A549 (cell line): ENCODE measurements around the gene PHIP. TPM values are rescaled to one million over a fixed set of nuclear protein-coding genes. Genes with fewer than 3 reads are reported as not detected.
"Not testable (repeated sequence)": the region's sequence is repeated elsewhere in the genome, so short reads cannot be mapped to it uniquely, and the experiment has no call there.

Experiments used
- ATAC-seq, 2 experiments: fragments of 200-7000 bp in 1 of 2; fragments of >200 bp in 1 of 2; cut with Nextera tagmentation in 1 of 2; cut with Tn5 transposase in 1 of 2; 3 replicates each; pipeline versions ENCODE4 v1.8.0 to v1.9.1; 2018 to 2020; ENCODE audit warnings: mild to moderate bottlenecking in 1 of 2, moderate library complexity in 1 of 2
- CTCF ChIA-PET: fragments of 300-600 bp; sonication (Branson Sonifier 250); formaldehyde crosslinking; extraction: SDS; loops from one replicate; lab custom pipeline; 2021; ENCODE audit warnings: antibody characterized with exemption, inconsistent platforms; lab: Yijun Ruan, JAX
- POLR2A ChIA-PET: fragments of 350-600 bp; formaldehyde crosslinking; extraction: SDS; loops from one replicate; lab custom pipeline; 2021; ENCODE audit warnings: antibody characterized with exemption, inconsistent platforms; lab: Yijun Ruan, JAX
- DNase-seq, 2 experiments: peaks; one replicate each; pipeline versions ENCODE4 v3.0.0 to v3.0.0-alpha.2; 2011 to 2016; ENCODE audit warnings: low read depth in 1 of 2, low spot score in 1 of 2
- FAIRE-seq: peaks from 2 replicates; lab custom pipeline; 2011; peaks lifted over from hg19 to GRCh38; lab: Jason Lieb, UNC
- H3K27ac ChIP-seq, 2 experiments: fragments of >200 bp; sonication (Bioruptor Twin); formaldehyde crosslinking; 3 replicates each; pipeline ENCODE4 v1.5.1; 2016 to 2017
- H3K4me1 ChIP-seq: fragments of >200 bp; sonication (Bioruptor Twin); formaldehyde crosslinking; 3 replicates; pipeline ENCODE4 v1.6.1; 2016
- H3K4me2 ChIP-seq: fragments of >200 bp; sonication (Bioruptor Twin); formaldehyde crosslinking; 3 replicates; pipeline ENCODE4 v1.6.1; 2016
- H3K4me3 ChIP-seq: fragments of >200 bp; sonication (Bioruptor Twin); formaldehyde crosslinking; 3 replicates; pipeline ENCODE4 v1.5.1; 2016
- H3K9me3 ChIP-seq: fragments of >200 bp; sonication (Bioruptor Twin); formaldehyde crosslinking; 3 replicates; pipeline ENCODE4 v1.6.1; 2016
- CBX8 ChIP-seq: fragments of 200-600 bp; sonication (generic); IDR thresholded peaks from 2 replicates; pipeline ENCODE4 v1.6.1; 2016
- CEBPB ChIP-seq, 2 experiments: fragments of >200 bp in 1 of 2; sonication (Bioruptor Twin) in 1 of 2; formaldehyde crosslinking in 1 of 2; IDR thresholded peaks; 2 replicates each; pipeline ENCODE4 v1.6.1; 2012 to 2016
- CHD4 ChIP-seq: fragments of 200-600 bp; sonication (generic); IDR thresholded peaks from 2 replicates; pipeline ENCODE4 v1.6.1; 2016; ENCODE audit warnings: antibody characterized with exemption, mild to moderate bottlenecking, borderline replicate concordance
- EHMT2 ChIP-seq: fragments of 200-600 bp; sonication (generic); IDR thresholded peaks from 2 replicates; pipeline ENCODE4 v1.6.1; 2016; ENCODE audit warnings: antibody characterized with exemption, low read depth, mild to moderate bottlenecking, moderate library complexity
- ESRRA ChIP-seq: fragments of 150-350 bp; IDR thresholded peaks from 2 replicates; pipeline ENCODE4 v1.6.1; 2014; ENCODE audit warnings: mild to moderate bottlenecking, low read length, borderline replicate concordance
- FOSB ChIP-seq: fragments of 250-450 bp; sonication (Bioruptor Pico); IDR thresholded peaks from 2 replicates; pipeline ENCODE4 v1.5.0; 2020; ENCODE audit warnings: mild to moderate bottlenecking, moderate library complexity
- GATA3 ChIP-seq: IDR thresholded peaks from 2 replicates; pipeline ENCODE4 v1.6.1; 2012; ENCODE audit warnings: borderline replicate concordance
- HOXB13 ChIP-seq: fragments of 250-450 bp; sonication (Bioruptor Pico); IDR thresholded peaks from 2 replicates; pipeline ENCODE4 v1.5.0; 2020; ENCODE audit warnings: low read depth, mild to moderate bottlenecking, moderate library complexity
- HOXB5 ChIP-seq: fragments of 250-450 bp; sonication (Bioruptor Pico); IDR thresholded peaks from 2 replicates; pipeline ENCODE4 v1.5.0; 2020; ENCODE audit warnings: mild to moderate bottlenecking, moderate library complexity
- JUN ChIP-seq, 2 experiments: fragments of >200 bp; sonication (Bioruptor Twin); formaldehyde crosslinking; IDR thresholded peaks; 2 replicates in 1 of 2; 3 replicates in 1 of 2; pipeline ENCODE4 v1.6.1; 2016 to 2017
- JUNB ChIP-seq: fragments of >200 bp; sonication (Bioruptor Twin); formaldehyde crosslinking; IDR thresholded peaks from 2 replicates; pipeline ENCODE4 v1.6.1; 2016
- MYC ChIP-seq: IDR thresholded peaks from 2 replicates; pipeline ENCODE4 v1.6.1; 2012; ENCODE audit warnings: mild to moderate bottlenecking, inconsistent platforms, low read length, improper control_type of control experiment, borderline replicate concordance
- NFE2L2 ChIP-seq: fragments of 150-350 bp; conservative IDR thresholded peaks from 2 replicates; pipeline ENCODE4 v1.6.1; 2014; ENCODE audit warnings: low read length
- NR3C1 ChIP-seq: fragments of >200 bp; sonication (Bioruptor Twin); formaldehyde crosslinking; IDR thresholded peaks from 3 replicates; pipeline ENCODE4 v1.6.1; 2017
- PHF8 ChIP-seq: fragments of 200-600 bp; sonication (generic); IDR thresholded peaks from 2 replicates; pipeline ENCODE4 v1.6.1; 2016; ENCODE audit warnings: low read depth, mild to moderate bottlenecking, antibody characterized with exemption, moderate library complexity, borderline replicate concordance
- POLR2A ChIP-seq: IDR thresholded peaks from 2 replicates; pipeline ENCODE4 v1.6.1; 2012; ENCODE audit warnings: mild to moderate bottlenecking, low read length
- POLR2AphosphoS2 ChIP-seq: conservative IDR thresholded peaks from 2 replicates; pipeline ENCODE4 v1.6.1; 2012; ENCODE audit warnings: low read length, improper control_type of control experiment, inconsistent platforms
- RAD21 ChIP-seq, 2 experiments: fragments of >200 bp in 1 of 2; sonication (Bioruptor Twin) in 1 of 2; formaldehyde crosslinking in 1 of 2; IDR thresholded peaks in 1 of 2; conservative IDR thresholded peaks in 1 of 2; 2 replicates in 1 of 2; 3 replicates in 1 of 2; pipeline ENCODE4 v1.6.1; 2012 to 2018; ENCODE audit warnings: inconsistent platforms in 1 of 2
- RARB ChIP-seq: fragments of 250-450 bp; sonication (Bioruptor Pico); IDR thresholded peaks from 2 replicates; pipeline ENCODE4 v1.8.0; 2021; ENCODE audit warnings: mild to moderate bottlenecking, moderate library complexity
- RFX5 ChIP-seq: fragments of 450-650 bp; IDR thresholded peaks from 2 replicates; pipeline ENCODE4 v1.7.1; 2014; ENCODE audit warnings: antibody characterized with exemption, mild to moderate bottlenecking, moderate library complexity
- TP53 ChIP-seq: fragments of 250-450 bp; sonication (Bioruptor Pico); IDR thresholded peaks from 2 replicates; pipeline ENCODE4 v1.5.0; 2021; ENCODE audit warnings: mild to moderate bottlenecking, moderate library complexity
- ZNF302 ChIP-seq: fragments of 250-450 bp; sonication (Bioruptor Pico); IDR thresholded peaks from 2 replicates; pipeline ENCODE4 v1.9.0; 2021; ENCODE audit warnings: inconsistent platforms, mild to moderate bottlenecking, moderate library complexity
- WGBS: methylation state at CpG from one replicate; pipeline ENCODE4 v1.1.6; 2017; ENCODE audit errors: missing lambda C conversion rate; 5-methylcytosine and 5-hydroxymethylcytosine counted together
- polyA plus RNA-seq, 4 experiments: library from polyadenylated mRNA; depleted of rRNA in 3 of 4; stranded (reverse); fragments of >200 nt; fragmentation: RNase III in 1 of 4; extraction: RNeasy Plus Mini Kit Qiagen cat#74134 plus additional on column Dnase treatment in 1 of 4; gene quantifications; 2 replicates in 3 of 4; 3 replicates in 1 of 4; pipeline ENCODE4 v1.2.3, GENCODE V29; 2011 to 2017
- TF ChIP-seq, protein P1 (sequence below): IDR thresholded peaks from 2 replicates; pipeline ENCODE4 v1.6.1; 2012
- TF ChIP-seq, protein P2 (sequence below): fragments of 250-450 bp; sonication (Bioruptor Pico); IDR thresholded peaks from 2 replicates; pipeline ENCODE4 v1.5.0; 2021; ENCODE audit warnings: mild to moderate bottlenecking, moderate library complexity, borderline replicate concordance
- TF ChIP-seq, protein P3 (sequence below): IDR thresholded peaks from 2 replicates; pipeline ENCODE4 v1.6.1; 2012

The PHIP gene
- polyA plus RNA-seq, 2 of the 4 experiments (the other 2 are of a cell fraction) = 7.2 to 14.9 TPM

DNA sequence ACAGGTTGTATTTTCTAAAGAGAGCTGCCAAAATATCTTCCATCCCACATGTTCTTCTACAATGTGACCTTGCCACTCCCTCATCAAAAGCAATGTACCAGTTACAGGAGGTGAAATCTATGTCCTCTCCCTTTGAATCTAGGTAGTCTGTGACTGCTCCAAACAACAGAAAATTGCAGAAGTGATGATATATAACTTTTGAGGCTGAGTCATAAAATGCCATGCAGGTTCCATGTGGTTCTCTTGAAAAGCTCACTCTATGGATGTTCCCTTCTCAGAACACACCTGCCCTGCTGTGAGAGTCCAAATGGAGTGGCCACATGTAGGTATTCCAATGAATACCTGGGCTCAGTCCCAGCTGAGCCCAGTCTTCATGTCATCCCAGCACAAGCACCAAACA lies 16.9 kb upstream of the PHIP start:
- TF ChIP-seq HOXB13 (CRISPR knock-in tag) = no peak
- no peak for TF ChIP-seq RFX5
- no peak for TF ChIP-seq RARB (CRISPR knock-in tag)
- no peak for TF ChIP-seq PHF8
- no peak for TF ChIP-seq EHMT2
- no peak for TF ChIP-seq ESRRA
- Histone ChIP-seq H3K4me2 (no peak overlapping the region), H3K27ac (no peak overlapping the region), H3K9me3 (no peaks in the 10 kb centered on the region), H3K4me1 (no peaks in the 10 kb centered on the region), H3K4me3 (no peak overlapping the region)
- ChIA-PET POLR2A (no interaction called here), CTCF (interaction anchor here (0.6 to 1.2 kb wide), 2 partner anchors 17 to 40 kb away, joined by 3 to 5 read pairs; partner anchors contain the start of gene PHIP)
- FAIRE-seq (no peak), ATAC-seq (no peak), DNase-seq (no peak)

DNA sequence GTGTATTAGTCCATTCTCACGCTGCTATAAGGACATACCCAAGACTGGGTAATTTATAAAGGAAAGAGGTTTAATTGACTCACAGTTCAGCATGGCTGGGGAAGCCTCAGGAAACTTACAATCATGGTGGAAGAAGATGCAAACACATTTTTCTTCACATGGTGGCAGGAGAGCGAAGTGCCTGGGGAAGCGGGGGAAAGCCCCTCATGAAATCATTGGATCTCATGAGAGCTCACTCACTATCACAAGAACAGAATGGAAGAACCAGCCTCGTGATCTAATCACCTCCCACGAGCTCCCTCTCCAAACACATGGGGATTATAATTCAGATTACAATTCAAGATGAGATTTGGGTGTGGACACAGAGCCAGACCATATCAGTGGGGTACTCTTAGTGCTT lies 13.7 kb upstream of the PHIP start:
- not testable (repeated sequence) for FAIRE-seq

DNA sequence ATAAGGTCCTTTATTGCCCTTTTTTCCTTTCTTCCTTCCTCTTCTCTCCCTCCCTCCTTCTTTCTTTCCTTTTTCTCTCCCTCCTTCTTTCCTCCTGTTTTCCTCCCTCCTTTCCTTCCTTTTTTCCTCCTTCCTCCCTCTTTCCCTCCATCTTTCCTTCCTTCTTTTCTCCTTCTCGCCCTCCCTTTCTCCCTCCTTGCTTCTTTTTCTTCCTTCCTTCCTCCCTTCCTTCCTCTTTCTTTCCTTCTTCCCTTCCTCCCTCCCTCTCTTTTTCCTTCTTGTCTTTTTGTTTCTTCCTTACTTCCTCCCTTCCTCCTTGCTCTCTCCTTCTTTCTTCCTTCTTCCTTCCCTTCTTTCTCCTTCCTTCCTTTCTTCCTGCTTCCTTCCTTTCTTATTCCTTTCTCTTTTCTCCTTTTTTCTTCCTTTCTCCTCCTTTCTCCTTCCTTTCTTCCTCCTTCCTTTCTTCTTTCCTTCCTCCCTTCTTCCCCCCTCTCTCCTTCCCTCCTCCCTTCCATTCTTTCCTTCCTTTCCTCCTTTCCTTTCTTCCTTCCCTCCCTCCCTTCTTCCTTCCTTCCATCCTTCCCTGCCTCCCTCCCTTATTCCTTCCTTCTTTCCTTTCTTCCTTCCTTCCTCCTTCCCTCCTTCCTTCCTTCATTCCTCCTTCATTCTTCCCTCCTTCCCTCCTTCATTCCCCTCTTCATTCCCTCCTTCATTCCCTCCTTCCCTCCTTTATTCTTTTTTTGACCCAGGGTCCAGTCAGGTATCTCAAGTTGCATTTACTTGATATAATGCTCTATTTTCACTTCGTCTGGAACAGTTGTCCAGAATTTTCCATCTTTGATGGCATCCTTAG lies 11.7 kb upstream of the PHIP start:
- ATAC-seq (no peak), FAIRE-seq (no peak), DNase-seq (no peak)
- WGBS = 22% methylated on average over 2 of the region's 2 CpGs
- no peak overlapping the region for H3K4me2 ChIP-seq
- no peak overlapping the region for H3K4me3 ChIP-seq
- TF ChIP-seq CEBPB (IDR thresholded peaks at IDR 0.05) = no peak
- TF ChIP-seq POLR2AphosphoS2 = no peak
- TF ChIP-seq, protein P1, sequence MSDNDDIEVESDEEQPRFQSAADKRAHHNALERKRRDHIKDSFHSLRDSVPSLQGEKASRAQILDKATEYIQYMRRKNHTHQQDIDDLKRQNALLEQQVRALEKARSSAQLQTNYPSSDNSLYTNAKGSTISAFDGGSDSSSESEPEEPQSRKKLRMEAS = no peak
- TF ChIP-seq POLR2A = no peak
- TF ChIP-seq JUNB = no peak
- no peak for TF ChIP-seq HOXB5 (CRISPR knock-in tag)
- no peaks in the 10 kb centered on the region for H3K9me3 ChIP-seq
- H3K4me1 ChIP-seq = no peaks in the 10 kb centered on the region
- CTCF ChIA-PET = no interaction called here
- H3K27ac ChIP-seq = no peak overlapping the region
- POLR2A ChIA-PET = no interaction called here

More for the DNA sequence above, 13.7 kb upstream of the PHIP start:
- POLR2A ChIA-PET, H3K9me3 ChIP-seq, H3K4me2 ChIP-seq, H3K27ac ChIP-seq, H3K4me3 ChIP-seq, CTCF ChIA-PET, DNase-seq, H3K4me1 ChIP-seq, ATAC-seq: not testable (repeated sequence)
- 46% methylated on average over 5 of the region's 5 CpGs for WGBS

DNA sequence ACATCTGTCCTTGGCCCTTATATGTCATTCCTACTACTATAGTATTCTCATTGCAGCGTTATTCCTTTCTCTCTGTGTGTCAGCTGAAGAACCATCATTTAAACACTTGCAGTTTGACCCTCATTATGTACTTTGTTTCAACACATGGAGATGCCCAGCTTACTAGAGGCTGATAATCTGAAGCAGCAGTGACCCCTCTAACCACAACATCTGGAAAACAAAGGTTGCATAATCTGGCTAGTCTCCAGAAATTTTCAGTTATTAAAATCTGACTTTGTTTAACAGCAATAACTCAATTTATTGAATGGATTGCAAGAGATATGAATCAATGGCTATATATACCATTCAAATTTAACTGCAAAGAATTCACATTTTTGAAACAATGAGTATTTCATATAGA lies 6.6 kb upstream of the PHIP start:
- Histone ChIP-seq H3K4me2 (no peak overlapping the region), H3K27ac (no peak overlapping the region), H3K9me3 (no peaks in the 10 kb centered on the region)
- POLR2A ChIA-PET = no interaction called here
- FAIRE-seq = no peak
- TF ChIP-seq FOSB (no peak), CBX8 (no peak), ZNF302 (no peak), TP53 (CRISPR knock-in tag) (no peak), POLR2A (no peak), NR3C1 (no peak), PHF8 (no peak)
- TF ChIP-seq, protein P1 = no peak
- TF ChIP-seq, all 56 proteins: peak for 0
- no peak overlapping the region for H3K4me3 ChIP-seq
- CTCF ChIA-PET = no interaction called here
- H3K4me1 ChIP-seq = no peaks in the 10 kb centered on the region
- ATAC-seq (no peak), DNase-seq (no peak)
- WGBS = 63% methylated on average over 1 of the region's 1 CpG

DNA sequence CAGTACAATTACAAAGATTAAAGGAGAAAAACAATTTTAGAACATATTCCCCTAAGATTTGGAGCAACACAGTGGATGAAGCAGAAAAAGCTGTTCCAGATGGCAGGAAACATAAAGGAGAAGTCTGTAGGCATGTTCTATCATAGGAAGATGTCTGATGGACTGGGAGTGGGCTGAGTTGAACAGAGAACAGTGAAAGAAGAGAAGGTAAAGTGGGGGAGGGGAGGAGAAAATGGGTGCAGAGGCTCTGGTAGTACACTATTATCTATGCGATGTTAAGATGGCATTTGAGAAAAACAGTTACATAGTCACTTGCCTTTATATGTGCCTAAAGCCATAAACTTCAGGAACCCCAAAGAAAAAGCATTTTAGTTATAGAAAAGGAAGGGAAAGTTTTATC lies 4.2 kb upstream of the PHIP start:
- H3K4me1 ChIP-seq = no peaks in the 10 kb centered on the region
- H3K4me3 ChIP-seq = no peak overlapping the region
- FAIRE-seq = no peak
- 87% methylated on average over 1 of the region's 1 CpG for WGBS
- no peak overlapping the region for H3K27ac ChIP-seq
- no peak for DNase-seq
- ChIA-PET POLR2A (no interaction called here), CTCF (interaction anchor here (0.6 kb wide), 1 partner anchor 587 kb away, joined by 4 read pairs; no protein-coding TSS in a partner anchor)
- H3K4me2 ChIP-seq = no peak overlapping the region
- ATAC-seq = no peak
- H3K9me3 ChIP-seq = no peaks in the 10 kb centered on the region
- TF ChIP-seq GATA3 (no peak), JUN (IDR thresholded peaks at IDR 0.05) (no peak), CHD4 (no peak), MYC (no peak), RAD21 (conservative IDR thresholded peaks at IDR 0.05 in 1 of 2, IDR thresholded peaks at IDR 0.05 in 1 of 2) (no peak), NFE2L2 (no peak)
- TF ChIP-seq, protein P1 = no peak
- TF ChIP-seq, protein P2, sequence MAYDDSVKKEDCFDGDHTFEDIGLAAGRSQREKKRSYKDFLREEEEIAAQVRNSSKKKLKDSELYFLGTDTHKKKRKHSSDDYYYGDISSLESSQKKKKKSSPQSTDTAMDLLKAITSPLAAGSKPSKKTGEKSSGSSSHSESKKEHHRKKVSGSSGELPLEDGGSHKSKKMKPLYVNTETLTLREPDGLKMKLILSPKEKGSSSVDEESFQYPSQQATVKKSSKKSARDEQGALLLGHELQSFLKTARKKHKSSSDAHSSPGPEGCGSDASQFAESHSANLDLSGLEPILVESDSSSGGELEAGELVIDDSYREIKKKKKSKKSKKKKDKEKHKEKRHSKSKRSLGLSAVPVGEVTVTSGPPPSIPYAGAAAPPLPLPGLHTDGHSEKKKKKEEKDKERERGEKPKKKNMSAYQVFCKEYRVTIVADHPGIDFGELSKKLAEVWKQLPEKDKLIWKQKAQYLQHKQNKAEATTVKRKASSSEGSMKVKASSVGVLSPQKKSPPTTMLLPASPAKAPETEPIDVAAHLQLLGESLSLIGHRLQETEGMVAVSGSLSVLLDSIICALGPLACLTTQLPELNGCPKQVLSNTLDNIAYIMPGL (CRISPR knock-in tag) = no peak
- TF ChIP-seq, protein P3, sequence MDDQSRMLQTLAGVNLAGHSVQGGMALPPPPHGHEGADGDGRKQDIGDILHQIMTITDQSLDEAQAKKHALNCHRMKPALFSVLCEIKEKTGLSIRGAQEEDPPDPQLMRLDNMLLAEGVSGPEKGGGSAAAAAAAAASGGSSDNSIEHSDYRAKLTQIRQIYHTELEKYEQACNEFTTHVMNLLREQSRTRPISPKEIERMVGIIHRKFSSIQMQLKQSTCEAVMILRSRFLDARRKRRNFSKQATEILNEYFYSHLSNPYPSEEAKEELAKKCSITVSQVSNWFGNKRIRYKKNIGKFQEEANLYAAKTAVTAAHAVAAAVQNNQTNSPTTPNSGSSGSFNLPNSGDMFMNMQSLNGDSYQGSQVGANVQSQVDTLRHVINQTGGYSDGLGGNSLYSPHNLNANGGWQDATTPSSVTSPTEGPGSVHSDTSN = no peak
